K562 (cell line): ENCODE results near the gene UBE2V1. TPM values are rescaled to one million over a fixed set of nuclear protein-coding genes. Genes with fewer than 3 reads are reported as not detected.

Experiments
- ARHGAP35 ChIP-seq: fragments of 450-650 bp; IDR thresholded peaks from 2 replicates; pipeline ENCODE4 v1.6.1; 2018; ENCODE audit not compliant: partially characterized antibody
- ATF1 ChIP-seq, 2 experiments: fragments of 450-650 bp in 1 of 2; IDR thresholded peaks; 2 replicates each; pipeline ENCODE4 v1.6.1; 2016; ENCODE audit warnings: missing compliant biosample characterization in 1 of 2, missing genetic modification characterization in 1 of 2
- C11orf30 ChIP-seq: fragments of 450-650 bp; IDR thresholded peaks from 2 replicates; pipeline ENCODE4 v1.6.1; 2016; ENCODE audit warnings: low read depth, mild to moderate bottlenecking
- CEBPB ChIP-seq: fragments of 450-650 bp; IDR thresholded peaks from 2 replicates; pipeline ENCODE4 v1.6.1; 2016; ENCODE audit warnings: missing genetic modification characterization, missing compliant biosample characterization
- CHCHD3 ChIP-seq: fragments of 250-450 bp; sonication (Bioruptor Pico); IDR thresholded peaks from 2 replicates; pipeline ENCODE4 v2.1.2; 2022; ENCODE audit warnings: mild to moderate bottlenecking
- CREB1 ChIP-seq, 2 experiments: sonication (generic) in 1 of 2; formaldehyde crosslinking in 1 of 2; IDR thresholded peaks; 2 replicates each; pipeline versions ENCODE4 v1.6.1 to v1.8.0; 2012 to 2022; ENCODE audit warnings: inconsistent platforms in 1 of 2, mild to moderate bottlenecking in 1 of 2, missing genetic modification reagents in 1 of 2, moderate library complexity in 1 of 2
- ELF2 ChIP-seq: fragments of 250-450 bp; sonication (Bioruptor Pico); IDR thresholded peaks from 2 replicates; pipeline ENCODE4 v1.5.0; 2021; ENCODE audit warnings: mild to moderate bottlenecking
- ERF ChIP-seq: fragments of 450-650 bp; formaldehyde crosslinking; IDR thresholded peaks from 2 replicates; pipeline ENCODE4 v1.4.0; 2020; ENCODE audit warnings: mild to moderate bottlenecking, mixed read lengths
- KAT2B ChIP-seq: IDR thresholded peaks from one replicate; pipeline ENCODE4 v1.6.1; 2012; ENCODE audit warnings: low read depth, mild to moderate bottlenecking, control low read depth, inconsistent platforms, low read length, moderate library complexity
- KLF16 ChIP-seq: IDR thresholded peaks from 2 replicates; pipeline ENCODE4 v1.6.1; 2016; ENCODE audit warnings: antibody characterized with exemption
- L3MBTL2 ChIP-seq: fragments of 450-650 bp; IDR thresholded peaks from 2 replicates; pipeline ENCODE4 v1.6.1; 2016; ENCODE audit warnings: mild to moderate bottlenecking, moderate library complexity
- MYNN ChIP-seq, 2 experiments: sonication (generic); formaldehyde crosslinking in 1 of 2; IDR thresholded peaks; 2 replicates each; pipeline versions ENCODE4 v1.5.0 to v1.6.1; 2016 to 2020; ENCODE audit warnings: antibody characterized with exemption in 1 of 2, missing genetic modification reagents in 1 of 2
- NR2C2 ChIP-seq, 2 experiments: fragments of 200-800 bp in 1 of 2; sonication (Bioruptor generic) in 1 of 2; sonication (generic) in 1 of 2; formaldehyde crosslinking in 1 of 2; IDR thresholded peaks; 2 replicates each; pipeline versions ENCODE4 v1.6.1 to v1.8.0; 2016 to 2022; ENCODE audit warnings: mild to moderate bottlenecking in 1 of 2, missing compliant biosample characterization in 1 of 2, missing genetic modification characterization in 1 of 2, missing genetic modification reagents in 1 of 2
- POLR2AphosphoS5 ChIP-seq: IDR thresholded peaks from 2 replicates; pipeline ENCODE4 v1.6.1; 2011; ENCODE audit warnings: mild to moderate bottlenecking, low read depth, low read length, moderate library complexity; ENCODE audit not compliant: control insufficient read depth, insufficient read depth
- POLR2B ChIP-seq: fragments of 450-650 bp; IDR thresholded peaks from 2 replicates; pipeline ENCODE4 v1.6.1; 2018; ENCODE audit warnings: low read depth; ENCODE audit not compliant: partially characterized antibody
- PRPF4 ChIP-seq: fragments of 200-400 bp; formaldehyde crosslinking; IDR thresholded peaks from one replicate; pipeline ENCODE4 v1.6.1; 2017; ENCODE audit warnings: low read length, low read depth, mild to moderate bottlenecking; ENCODE audit not compliant: insufficient read depth, poor library complexity, severe bottlenecking
- RB1 ChIP-seq: fragments of 450-650 bp; IDR thresholded peaks from 2 replicates; pipeline ENCODE4 v1.6.1; 2017; ENCODE audit warnings: low read depth, mild to moderate bottlenecking
- SRSF3 ChIP-seq: fragments of 200-400 bp; formaldehyde crosslinking; IDR thresholded peaks from 2 replicates; pipeline ENCODE4 v1.6.1; 2016; ENCODE audit warnings: mild to moderate bottlenecking, low read length, moderate library complexity; ENCODE audit not compliant: insufficient read depth
- TEAD4 ChIP-seq, 2 experiments: sonication (generic) in 1 of 2; formaldehyde crosslinking in 1 of 2; IDR thresholded peaks; 2 replicates each; pipeline versions ENCODE4 v1.6.1 to v1.8.0; 2012 to 2022; ENCODE audit warnings: borderline replicate concordance in 1 of 2, inconsistent platforms in 1 of 2, low read length in 1 of 2, mild to moderate bottlenecking in 1 of 2, missing genetic modification reagents in 1 of 2
- ZKSCAN1 ChIP-seq: fragments of 150-350 bp; IDR thresholded peaks from 2 replicates; pipeline ENCODE4 v1.6.1; 2016; ENCODE audit warnings: low read depth, low read length
- ZKSCAN3 ChIP-seq: fragments of 250-450 bp; sonication (Bioruptor Pico); IDR thresholded peaks from 2 replicates; pipeline ENCODE4 v1.4.0; 2020
- ZNF175 ChIP-seq: fragments of 200-800 bp; sonication (Bioruptor generic); IDR thresholded peaks from 2 replicates; pipeline ENCODE4 v1.6.1; 2016; ENCODE audit warnings: low read depth, mild to moderate bottlenecking, missing genetic modification characterization, missing compliant biosample characterization
- ZNF77 ChIP-seq: fragments of 250-450 bp; sonication (Bioruptor Pico); IDR thresholded peaks from 2 replicates; pipeline ENCODE4 v1.5.0; 2020
- polyA plus RNA-seq, 8 experiments: library from polyadenylated mRNA; depleted of rRNA in 4 of 8; stranded (reverse) in 5 of 8; unstranded in 3 of 8; fragments of >200 nt; fragmentation: Nextera tagmentation in 2 of 8; fragmentation: Illumina TruSeq in 1 of 8; extraction: Ambion mirVana in 2 of 8; extraction: Trizol in 1 of 8; gene quantifications; 2 replicates each; pipeline versions ENCODE4 v1.2.1 to v1.2.3, GENCODE V29; 2011 to 2014; ENCODE audit warnings: inconsistent platforms in 1 of 8, missing spikeins in 1 of 8
- total RNA-seq, 7 experiments: library from RNA; depleted of rRNA in 6 of 7; stranded (reverse); fragments of >200 nt in 6 of 7; fragmentation: Illumina TruSeq in 2 of 7; extraction: Trizol in 2 of 7; gene quantifications; 2 replicates each; pipeline versions ENCODE4 v1.2.1 to v1.2.3, GENCODE V29; 2011 to 2021; ENCODE audit warnings: low replicate concordance in 1 of 7
- TF ChIP-seq, protein P1 (sequence below), 2 experiments: fragments of 250-450 bp in 1 of 2; fragments of 450-650 bp in 1 of 2; sonication (Bioruptor Pico) in 1 of 2; IDR thresholded peaks; 2 replicates each; pipeline versions ENCODE4 v1.6.1 to v1.8.0; 2016 to 2021; ENCODE audit warnings: mild to moderate bottlenecking in 2 of 2, moderate library complexity in 2 of 2, missing compliant biosample characterization in 1 of 2, missing genetic modification characterization in 1 of 2
- TF ChIP-seq, protein P2 (sequence below): sonication (generic); formaldehyde crosslinking; IDR thresholded peaks from 2 replicates; pipeline ENCODE4 v1.8.1; 2023; ENCODE audit warnings: mild to moderate bottlenecking, missing genetic modification reagents

The UBE2V1 gene
- total and polyA plus RNA-seq, 9 of the 15 experiments (the other 6 are each of a cell fraction or from before 2014, with no cell fraction given), result 93.0 to 357 (median 119) TPM

DNA sequence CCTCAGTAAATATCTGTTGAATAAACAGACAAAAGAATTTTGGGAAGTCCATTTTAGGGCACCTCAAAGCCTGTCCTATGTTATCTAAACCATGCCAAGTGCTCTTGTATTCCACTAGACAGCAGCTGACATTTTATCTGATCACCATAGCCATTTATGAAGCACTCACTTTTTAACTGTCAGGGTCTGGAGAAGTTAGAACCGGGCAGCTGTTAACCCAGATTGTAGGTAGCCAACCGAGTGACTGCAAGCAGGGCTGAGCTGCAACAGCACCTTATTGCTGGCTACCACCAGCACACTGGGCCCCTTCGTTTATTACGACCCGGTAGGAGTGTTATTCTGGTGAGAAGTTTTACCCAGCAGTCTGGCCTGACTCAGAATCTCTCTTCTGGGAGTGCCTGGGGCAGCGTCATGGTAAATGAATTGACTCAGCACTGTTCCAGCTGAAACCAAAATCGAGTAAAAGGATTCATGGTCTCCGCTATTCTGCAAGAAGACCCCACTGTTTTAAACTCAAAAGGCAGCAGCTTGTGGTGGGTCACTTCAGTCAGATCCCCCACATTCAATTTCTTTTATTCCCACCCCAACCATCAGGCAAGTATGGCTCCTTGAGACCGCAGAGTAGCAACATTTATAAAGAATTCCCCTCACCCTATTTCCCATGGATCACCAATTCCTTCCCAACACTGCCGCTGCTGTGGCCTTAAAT, 1.7 kb downstream of the UBE2V1 start (continued):
- no peak for TF ChIP-seq KAT2B
- TF ChIP-seq, protein P1, sequence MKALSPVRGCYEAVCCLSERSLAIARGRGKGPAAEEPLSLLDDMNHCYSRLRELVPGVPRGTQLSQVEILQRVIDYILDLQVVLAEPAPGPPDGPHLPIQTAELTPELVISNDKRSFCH (CRISPR knock-in tag; IDR thresholded peaks at IDR 0.05), result no peak
- TF ChIP-seq, protein P1 (tag; IDR thresholded peaks at IDR 0.05), result no peak
- peak; percentile 48 for TF ChIP-seq C11orf30
- TF ChIP-seq TEAD4 (IDR thresholded peaks at IDR 0.05; ENCODE audit: low read length), result peak; percentile 85
- no peak for TF ChIP-seq TEAD4 (CRISPR knock-in tag; IDR thresholded peaks at IDR 0.05; ENCODE audit: borderline replicate concordance)
- no peak for TF ChIP-seq ATF1 (CRISPR knock-in tag; IDR thresholded peaks at IDR 0.05)
- 0 out of 2 replicates have a peak, but pooled peaks have one; percentile 15 for TF ChIP-seq ATF1 (tag; IDR thresholded peaks at IDR 0.05)
- TF ChIP-seq ZKSCAN1, result no peak
- no peak for TF ChIP-seq CHCHD3 (CRISPR knock-in tag)
- no peak for TF ChIP-seq CREB1 (IDR thresholded peaks at IDR 0.05)
- no peak for TF ChIP-seq CREB1 (CRISPR knock-in tag; IDR thresholded peaks at IDR 0.05)
- TF ChIP-seq ZNF175 (CRISPR knock-in tag), result no peak
- TF ChIP-seq PRPF4, result no peak
- no peak for TF ChIP-seq SRSF3
- TF ChIP-seq RB1, result 0 out of 2 replicates have a peak, but pooled peaks have one; percentile 40
- TF ChIP-seq, protein P2, sequence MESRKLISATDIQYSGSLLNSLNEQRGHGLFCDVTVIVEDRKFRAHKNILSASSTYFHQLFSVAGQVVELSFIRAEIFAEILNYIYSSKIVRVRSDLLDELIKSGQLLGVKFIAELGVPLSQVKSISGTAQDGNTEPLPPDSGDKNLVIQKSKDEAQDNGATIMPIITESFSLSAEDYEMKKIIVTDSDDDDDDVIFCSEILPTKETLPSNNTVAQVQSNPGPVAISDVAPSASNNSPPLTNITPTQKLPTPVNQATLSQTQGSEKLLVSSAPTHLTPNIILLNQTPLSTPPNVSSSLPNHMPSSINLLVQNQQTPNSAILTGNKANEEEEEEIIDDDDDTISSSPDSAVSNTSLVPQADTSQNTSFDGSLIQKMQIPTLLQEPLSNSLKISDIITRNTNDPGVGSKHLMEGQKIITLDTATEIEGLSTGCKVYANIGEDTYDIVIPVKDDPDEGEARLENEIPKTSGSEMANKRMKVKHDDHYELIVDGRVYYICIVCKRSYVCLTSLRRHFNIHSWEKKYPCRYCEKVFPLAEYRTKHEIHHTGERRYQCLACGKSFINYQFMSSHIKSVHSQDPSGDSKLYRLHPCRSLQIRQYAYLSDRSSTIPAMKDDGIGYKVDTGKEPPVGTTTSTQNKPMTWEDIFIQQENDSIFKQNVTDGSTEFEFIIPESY (CRISPR knock-in tag), result no peak
- TF ChIP-seq POLR2AphosphoS5, result peak; percentile 57
- no peak for TF ChIP-seq ERF (CRISPR knock-in tag)
- TF ChIP-seq POLR2B, result no peak
- TF ChIP-seq ARHGAP35, result no peak
- no peak for TF ChIP-seq ZNF77 (CRISPR knock-in tag)
- TF ChIP-seq KLF16, result peak; percentile 62; the same call in 1 of the 2 replicates
- TF ChIP-seq L3MBTL2, result no peak
- TF ChIP-seq ZKSCAN3 (CRISPR knock-in tag), result no peak
- TF ChIP-seq NR2C2 (CRISPR knock-in tag; IDR thresholded peaks at IDR 0.05), result no peak
- TF ChIP-seq NR2C2 (tag; IDR thresholded peaks at IDR 0.05), result peak; percentile 23; the same call in 1 of the 2 replicates
- TF ChIP-seq MYNN (IDR thresholded peaks at IDR 0.05), result no peak
- TF ChIP-seq MYNN (CRISPR knock-in tag; IDR thresholded peaks at IDR 0.05), result no peak
- no peak for TF ChIP-seq ELF2 (CRISPR knock-in tag)
- TF ChIP-seq CEBPB (tag), result no peak
